Esophagus muscularis mucosa (tissue), 4 donors: ENCODE measurements around the gene PDSS2. TPM values are rescaled to one million over a fixed set of nuclear protein-coding genes. Genes with fewer than 3 reads are reported as not detected.

Experiments
- DNase-seq: peaks from one replicate; pipeline ENCODE4 v3.0.0-alpha.2; 2017; ENCODE audit errors: extremely low spot score
- H3K27ac ChIP-seq, 4 donors: fragments of 200-600 bp; sonication (generic); replicated peaks in 1 of 4; 1 replicate in 3 of 4; 2 replicates in 1 of 4; pipeline ENCODE4 v1.5.1; 2016 to 2019; ENCODE audit warnings: mild to moderate bottlenecking in 1 of 4
- H3K27me3 ChIP-seq, 4 donors: fragments of 200-600 bp; sonication (generic); one replicate each; pipeline versions ENCODE4 v1.5.1 to v1.6.0; 2016 to 2019
- H3K36me3 ChIP-seq, 4 donors: fragments of 200-600 bp; sonication (generic); one replicate each; pipeline ENCODE4 v1.5.1; 2016 to 2019
- H3K4me1 ChIP-seq, 4 donors: fragments of 200-600 bp; sonication (generic); one replicate each; pipeline ENCODE4 v1.5.1; 2016 to 2019
- H3K4me3 ChIP-seq, 4 donors: fragments of 200-600 bp; sonication (generic); 1 replicate in 2 of 4; 2 replicates in 2 of 4; pipeline ENCODE4 v1.5.1; 2016 to 2019; ENCODE audit warnings: mild to moderate bottlenecking in 4 of 4, moderate library complexity in 1 of 4
- H3K9me3 ChIP-seq, 4 donors: fragments of 200-600 bp; sonication (generic); 1 replicate in 3 of 4; 2 replicates in 1 of 4; pipeline ENCODE4 v1.5.1; 2016 to 2019
- EP300 ChIP-seq: sonication (generic); formaldehyde crosslinking; IDR thresholded peaks from one replicate; pipeline ENCODE4 v1.6.1; 2017; ENCODE audit warnings: antibody characterized with exemption
- POLR2A ChIP-seq: fragments of 450-650 bp; IDR thresholded peaks from one replicate; pipeline ENCODE4 v1.6.1; 2017; ENCODE audit warnings: antibody characterized with exemption, moderate library complexity, mild to moderate bottlenecking, low read depth
- POLR2AphosphoS5 ChIP-seq, 2 donors: sonication (generic); formaldehyde crosslinking; IDR thresholded peaks; one replicate each; pipeline ENCODE4 v1.6.1; 2017; ENCODE audit warnings: antibody characterized with exemption in 2 of 2
- WGBS: methylation state at CpG from one replicate; pipeline ENCODE4 v1.1.5; 2018; 5-methylcytosine and 5-hydroxymethylcytosine counted together
- intact Hi-C: fragments of 100-400 bp; cut with DNase I; formaldehyde crosslinking; loops from one replicate; pipeline ENCODE4 v1.15.1; 2023
- total RNA-seq, 4 donors: library from RNA; depleted of rRNA; stranded (reverse); fragments of >200 nt; gene quantifications; one replicate each; pipeline versions ENCODE4 v1.1.0 to v1.2.1, GENCODE V29; 2016
- TF ChIP-seq, protein P1 (sequence below), 3 experiments: fragments of 200-600 bp in 2 of 3; fragments of 450-650 bp in 1 of 3; sonication (generic) in 2 of 3; IDR thresholded peaks; one replicate each; pipeline ENCODE4 v1.5.1; 2017 to 2019; ENCODE audit warnings: antibody characterized with exemption in 3 of 3, mild to moderate bottlenecking in 2 of 3, moderate library complexity in 1 of 3

PDSS2 gene
- total RNA-seq, 4 donors from 2014 or later: 6.6 to 10.8 (median 8.7) TPM

- no peak overlapping the region for H3K4me3 ChIP-seq
- intact Hi-C loops: no loop called here
- WGBS: 68% methylated on average over 9 of the region's 9 CpGs
- no peak overlapping the region for H3K27ac ChIP-seq
- H3K4me1 ChIP-seq: peaks cover 0 to 9% (median 0%) of the 10 kb centered on the region in 4 donors
- no peak for DNase-seq
- H3K27me3 ChIP-seq: no peaks in the 10 kb centered on the region
- H3K36me3 ChIP-seq: no peaks in the 10 kb centered on the region
- TF ChIP-seq, protein P1, sequence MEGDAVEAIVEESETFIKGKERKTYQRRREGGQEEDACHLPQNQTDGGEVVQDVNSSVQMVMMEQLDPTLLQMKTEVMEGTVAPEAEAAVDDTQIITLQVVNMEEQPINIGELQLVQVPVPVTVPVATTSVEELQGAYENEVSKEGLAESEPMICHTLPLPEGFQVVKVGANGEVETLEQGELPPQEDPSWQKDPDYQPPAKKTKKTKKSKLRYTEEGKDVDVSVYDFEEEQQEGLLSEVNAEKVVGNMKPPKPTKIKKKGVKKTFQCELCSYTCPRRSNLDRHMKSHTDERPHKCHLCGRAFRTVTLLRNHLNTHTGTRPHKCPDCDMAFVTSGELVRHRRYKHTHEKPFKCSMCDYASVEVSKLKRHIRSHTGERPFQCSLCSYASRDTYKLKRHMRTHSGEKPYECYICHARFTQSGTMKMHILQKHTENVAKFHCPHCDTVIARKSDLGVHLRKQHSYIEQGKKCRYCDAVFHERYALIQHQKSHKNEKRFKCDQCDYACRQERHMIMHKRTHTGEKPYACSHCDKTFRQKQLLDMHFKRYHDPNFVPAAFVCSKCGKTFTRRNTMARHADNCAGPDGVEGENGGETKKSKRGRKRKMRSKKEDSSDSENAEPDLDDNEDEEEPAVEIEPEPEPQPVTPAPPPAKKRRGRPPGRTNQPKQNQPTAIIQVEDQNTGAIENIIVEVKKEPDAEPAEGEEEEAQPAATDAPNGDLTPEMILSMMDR (IDR thresholded peaks at IDR 0.05): peak; percentile 35 to 57 (median 40)
- TF ChIP-seq POLR2A (no peak), EP300 (no peak), POLR2AphosphoS5 (IDR thresholded peaks at IDR 0.05) (no peak)
- no peaks in the 10 kb centered on the region for H3K9me3 ChIP-seq
These were observed 141.1 kb downstream of the PDSS2 start for GRCh38 chr6:107318100-107318736.

GRCh38 chr6:107315114-107315513 is 144.2 kb downstream of the PDSS2 start:
- H3K4me1 ChIP-seq: peaks cover 0 to 9% (median 0%) of the 10 kb centered on the region in 4 donors
- intact Hi-C loops: no loop called here
- no peak for DNase-seq
- H3K27me3 ChIP-seq: no peaks in the 10 kb centered on the region
- H3K4me3 ChIP-seq: no peak overlapping the region
- H3K27ac ChIP-seq: no peak overlapping the region
- H3K9me3 ChIP-seq: no peaks in the 10 kb centered on the region
- no peak for TF ChIP-seq EP300
- no peak for TF ChIP-seq POLR2A
- TF ChIP-seq, protein P1 (IDR thresholded peaks at IDR 0.05): no peak
- no peak for TF ChIP-seq POLR2AphosphoS5 (IDR thresholded peaks at IDR 0.05)
- no peaks in the 10 kb centered on the region for H3K36me3 ChIP-seq

DNA sequence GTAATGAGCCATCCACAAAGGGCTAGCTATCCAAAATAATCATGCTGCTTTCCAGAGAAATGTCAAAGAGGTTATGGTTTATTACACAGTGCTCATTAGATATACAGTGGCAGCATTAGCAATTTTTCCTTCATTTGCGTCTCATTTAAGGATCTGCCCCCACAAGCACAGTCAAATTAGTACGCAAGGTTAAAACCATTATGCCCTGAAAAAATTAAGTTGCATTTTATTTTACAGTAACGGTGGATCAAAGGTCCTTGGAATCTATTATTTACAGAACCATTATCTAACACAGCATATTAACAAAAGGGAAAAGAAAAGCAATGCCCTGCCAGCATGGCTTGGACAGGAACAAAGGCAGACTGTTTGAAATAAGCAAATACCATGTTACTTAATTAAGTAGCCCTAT is 144.8 kb downstream of the PDSS2 start:
- intact Hi-C loops: no loop called here
- WGBS: 85% methylated on average over 3 of the region's 3 CpGs

GRCh38 chr6:107313776-107314175 is 145.6 kb downstream of the PDSS2 start:
- H3K9me3 ChIP-seq: no peaks in the 10 kb centered on the region
- 95% methylated on average over 3 of the region's 3 CpGs for WGBS
- H3K27ac ChIP-seq: no peak overlapping the region
- H3K4me3 ChIP-seq: no peak overlapping the region
- peaks cover 0 to 9% (median 0%) of the 10 kb centered on the region in 4 donors for H3K4me1 ChIP-seq
- TF ChIP-seq, protein P1 (IDR thresholded peaks at IDR 0.05): no peak
- TF ChIP-seq EP300: no peak
- no peak for TF ChIP-seq POLR2A
- TF ChIP-seq POLR2AphosphoS5 (IDR thresholded peaks at IDR 0.05): no peak
- H3K36me3 ChIP-seq: no peaks in the 10 kb centered on the region
- H3K27me3 ChIP-seq: no peaks in the 10 kb centered on the region
- no peak for DNase-seq
- intact Hi-C loops: no loop called here

More for the DNA sequence above, 144.8 kb downstream of the PDSS2 start:
- no peak overlapping the region for H3K4me3 ChIP-seq
- H3K4me1 ChIP-seq: peaks cover 0 to 9% (median 0%) of the 10 kb centered on the region in 4 donors
- H3K27ac ChIP-seq: no peak overlapping the region
- H3K9me3 ChIP-seq: no peaks in the 10 kb centered on the region
- H3K27me3 ChIP-seq: no peaks in the 10 kb centered on the region
- TF ChIP-seq POLR2AphosphoS5 (IDR thresholded peaks at IDR 0.05): no peak
- no peak for TF ChIP-seq POLR2A
- no peak for TF ChIP-seq EP300
- TF ChIP-seq, protein P1 (IDR thresholded peaks at IDR 0.05): no peak
- DNase-seq: no peak
- no peaks in the 10 kb centered on the region for H3K36me3 ChIP-seq

GRCh38 chr6:107310362-107310761 is 149.0 kb downstream of the PDSS2 start:
- Histone ChIP-seq H3K27me3 (no peaks in the 10 kb centered on the region), H3K9me3 (no peaks in the 10 kb centered on the region), H3K27ac (no peak overlapping the region), H3K4me1 (peaks cover 0 to 9% (median 0%) of the 10 kb centered on the region in 4 donors), H3K4me3 (no peak overlapping the region), H3K36me3 (no peaks in the 10 kb centered on the region)
- 97% methylated on average over 3 of the region's 3 CpGs for WGBS
- intact Hi-C loops: no loop called here
- no peak for TF ChIP-seq POLR2A
- TF ChIP-seq POLR2AphosphoS5 (IDR thresholded peaks at IDR 0.05): no peak
- TF ChIP-seq, protein P1 (IDR thresholded peaks at IDR 0.05): no peak
- TF ChIP-seq EP300: no peak
- no peak for DNase-seq
